Ovary (tissue), 9 donors: Measurements from ENCODE around the gene CMTM2. TPM values are rescaled to one million over a fixed set of nuclear protein-coding genes. Genes with fewer than 3 reads are reported as not detected.

Experiments used
- DNase-seq, 5 donors: peaks; one replicate each; pipeline ENCODE4 v3.0.0-alpha.2; 2019 to 2020
- H3K27ac ChIP-seq, 2 donors: fragments of 200-600 bp; one replicate each; pipeline versions ENCODE4 v1.5.1 to v1.8.0; 2019 to 2022
- H3K27me3 ChIP-seq: fragments of 200-600 bp; one replicate; pipeline ENCODE4 v1.8.0; 2022
- H3K36me3 ChIP-seq: fragments of 200-600 bp; sonication (generic); one replicate; pipeline ENCODE4 v1.5.1; 2019
- H3K4me1 ChIP-seq: one replicate; pipeline ENCODE4 v1.8.1; 2013; ENCODE audit warnings: mild to moderate bottlenecking, moderate library complexity; ENCODE audit not compliant: insufficient read depth
- H3K4me3 ChIP-seq: fragments of 200-600 bp; sonication (generic); one replicate; pipeline ENCODE4 v1.5.1; 2017
- H3K9me3 ChIP-seq, 2 donors: fragments of 200-600 bp in 1 of 2; sonication (generic) in 1 of 2; one replicate each; pipeline versions ENCODE4 v1.5.1 to v1.8.1; 2013 to 2019; ENCODE audit warnings: mild to moderate bottlenecking in 1 of 2, moderate library complexity in 1 of 2
- EP300 ChIP-seq: sonication (generic); formaldehyde crosslinking; IDR thresholded peaks from one replicate; pipeline ENCODE4 v1.6.1; 2017; ENCODE audit warnings: antibody characterized with exemption
- POLR2A ChIP-seq: fragments of 450-650 bp; IDR thresholded peaks from one replicate; pipeline ENCODE4 v1.6.1; 2017; ENCODE audit warnings: antibody characterized with exemption, mild to moderate bottlenecking, moderate library complexity
- WGBS, 3 donors: extraction: QIAGEN DNeasy Blood & Tissue Kit in 1 of 3; methylation state at CpG; one replicate each; pipeline versions ENCODE4 v1.1.5 to v1.1.7; 2013 to 2017; 5-methylcytosine and 5-hydroxymethylcytosine counted together
- intact Hi-C, 4 donors: fragments of 100-400 bp; cut with DNase I; formaldehyde crosslinking; loops; one replicate each; pipeline versions ENCODE4 v1.11.0 to v1.15.1; 2022 to 2023
- polyA plus RNA-seq, 2 donors: library from polyadenylated mRNA; stranded (reverse); fragments of 200-250 nt in 1 of 2; fragments of 350-450 nt in 1 of 2; fragmentation: Illumina TruSeq in 1 of 2; extraction: RNeasy Lipid Tissue Mini Kit (QIAGEN cat#74804) in 1 of 2; gene quantifications; one replicate each; pipeline ENCODE4 v1.2.3, GENCODE V29; 2013 to 2014
- total RNA-seq, 7 donors: library from RNA; depleted of rRNA in 2 of 7; stranded (reverse); fragments of >200 nt in 2 of 7; fragmentation: NEBNext Ultra II Directional in 3 of 7; extraction: Animal tissue kit (Norgen Biotek cat#: 25700) in 3 of 7; gene quantifications; one replicate each; pipeline versions ENCODE4 v1.1.0 to v1.2.4, GENCODE V29; 2016 to 2023
- TF ChIP-seq, protein P1 (sequence below), 3 donors: fragments of 450-650 bp in 2 of 3; fragments of 200-600 bp in 1 of 3; IDR thresholded peaks; one replicate each; pipeline versions ENCODE4 v1.5.1 to v1.8.0; 2016 to 2022; ENCODE audit warnings: antibody characterized with exemption in 3 of 3, mild to moderate bottlenecking in 1 of 3
- donor health status: DM: no; HTN: no; CAD: no; lungs with moderate emphysema.
- donor health status: DM: no; HTN: no; CAD: no.
- donor health status: Bipolar disorder and iron deficiency.
- donor health status: DM: yes; HTN: yes; CAD: no.
- donor health status: DM: no; HTN: no; CAD: no.
- donor health status: DM: yes; HTN: yes; CAD: no.

CMTM2 gene
- total and polyA plus RNA-seq, 9 donors: 0.21 to 1.8 (median 0.38) TPM; not detected in 6

DNA sequence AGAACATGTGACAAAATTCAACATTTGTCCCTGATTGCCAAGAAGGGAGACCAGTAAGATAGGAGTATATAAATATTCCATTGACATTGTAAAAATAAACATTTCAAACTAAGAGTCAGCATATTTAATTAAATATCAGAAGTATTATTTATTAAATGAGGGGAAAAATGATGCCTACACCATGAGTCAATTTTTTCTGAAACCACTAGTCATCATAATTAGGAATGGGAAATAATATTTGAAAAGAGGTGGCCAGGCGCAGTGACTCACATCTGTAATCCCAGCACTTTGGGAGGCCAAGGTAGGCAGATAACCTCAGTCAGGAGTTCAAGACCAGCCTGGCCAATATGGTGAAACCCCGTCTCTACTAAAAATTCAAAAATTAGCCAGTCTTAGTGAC is 10.9 kb upstream of the CMTM2 start:
- Histone ChIP-seq H3K4me3 (no peak overlapping the region), H3K27me3 (no peaks in the 10 kb centered on the region), H3K9me3 (no peaks in the 10 kb centered on the region), H3K36me3 (no peaks in the 10 kb centered on the region), H3K27ac (no peak overlapping the region), H3K4me1 (peaks cover 1% of the 10 kb centered on the region)
- TF ChIP-seq, protein P1, sequence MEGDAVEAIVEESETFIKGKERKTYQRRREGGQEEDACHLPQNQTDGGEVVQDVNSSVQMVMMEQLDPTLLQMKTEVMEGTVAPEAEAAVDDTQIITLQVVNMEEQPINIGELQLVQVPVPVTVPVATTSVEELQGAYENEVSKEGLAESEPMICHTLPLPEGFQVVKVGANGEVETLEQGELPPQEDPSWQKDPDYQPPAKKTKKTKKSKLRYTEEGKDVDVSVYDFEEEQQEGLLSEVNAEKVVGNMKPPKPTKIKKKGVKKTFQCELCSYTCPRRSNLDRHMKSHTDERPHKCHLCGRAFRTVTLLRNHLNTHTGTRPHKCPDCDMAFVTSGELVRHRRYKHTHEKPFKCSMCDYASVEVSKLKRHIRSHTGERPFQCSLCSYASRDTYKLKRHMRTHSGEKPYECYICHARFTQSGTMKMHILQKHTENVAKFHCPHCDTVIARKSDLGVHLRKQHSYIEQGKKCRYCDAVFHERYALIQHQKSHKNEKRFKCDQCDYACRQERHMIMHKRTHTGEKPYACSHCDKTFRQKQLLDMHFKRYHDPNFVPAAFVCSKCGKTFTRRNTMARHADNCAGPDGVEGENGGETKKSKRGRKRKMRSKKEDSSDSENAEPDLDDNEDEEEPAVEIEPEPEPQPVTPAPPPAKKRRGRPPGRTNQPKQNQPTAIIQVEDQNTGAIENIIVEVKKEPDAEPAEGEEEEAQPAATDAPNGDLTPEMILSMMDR (IDR thresholded peaks at IDR 0.05): no peak
- TF ChIP-seq EP300: no peak
- TF ChIP-seq POLR2A: no peak
- DNase-seq: no peak
- 72 to 87% (median 82%) methylated on average over 2 of the region's 2 CpGs for WGBS, 3 donors
- intact Hi-C loops: no loop called here

DNA sequence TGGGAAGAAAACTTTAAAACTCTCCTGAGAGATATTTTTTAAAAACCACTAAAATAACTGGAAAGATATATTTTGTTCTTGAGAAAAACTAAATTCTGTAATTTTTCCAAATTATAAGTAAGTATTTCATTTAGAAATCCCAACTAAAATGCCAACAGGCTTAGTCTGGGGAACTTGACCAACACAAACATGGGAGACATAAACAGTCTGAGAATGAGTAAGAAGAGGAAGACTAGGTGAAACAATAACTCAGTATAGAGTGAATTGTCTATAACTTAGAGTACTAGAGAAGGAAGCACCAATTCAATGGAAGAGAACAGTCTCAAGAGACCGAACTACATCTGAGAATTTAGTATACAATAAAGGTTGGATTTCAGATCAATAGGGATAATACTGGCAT is 10.1 kb upstream of the CMTM2 start:
- Histone ChIP-seq H3K27ac (no peak overlapping the region), H3K9me3 (no peaks in the 10 kb centered on the region), H3K27me3 (no peaks in the 10 kb centered on the region), H3K4me3 (no peak overlapping the region), H3K4me1 (peaks cover 1% of the 10 kb centered on the region), H3K36me3 (no peaks in the 10 kb centered on the region)
- intact Hi-C loops: no loop called here
- DNase-seq: no peak
- 94 to 97% (median 94%) methylated on average over 1 of the region's 1 CpG for WGBS, 3 donors
- TF ChIP-seq, protein P1 (IDR thresholded peaks at IDR 0.05): no peak
- TF ChIP-seq EP300 (no peak), POLR2A (no peak)

DNA sequence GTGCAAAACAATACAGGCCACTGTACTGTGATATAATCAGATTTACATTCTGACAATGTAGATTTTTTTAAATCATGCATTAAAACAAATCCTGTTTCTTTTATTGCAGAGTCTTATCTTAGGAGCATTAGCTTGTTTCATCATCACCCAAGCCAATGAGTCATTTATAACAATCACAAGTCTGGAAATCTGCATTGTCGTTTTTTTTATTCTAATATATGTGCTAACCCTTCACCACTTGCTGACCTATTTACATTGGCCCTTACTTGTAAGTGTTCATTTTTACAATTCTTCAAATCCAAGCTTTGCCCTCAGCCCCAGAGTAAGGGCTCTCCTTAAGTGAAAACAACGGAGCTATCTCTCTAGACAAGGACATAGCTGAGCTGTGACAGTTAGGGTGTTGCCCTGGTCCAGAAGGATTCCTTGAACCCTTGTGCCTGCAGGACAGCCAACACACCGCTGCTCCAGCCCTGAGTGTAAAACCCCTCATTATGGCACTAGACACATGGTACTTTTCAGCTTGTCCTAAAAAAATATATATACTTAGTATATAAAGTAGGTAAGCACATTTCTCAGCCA is 9.3 kb upstream of the CMTM2 start:
- Histone ChIP-seq H3K27me3 (no peaks in the 10 kb centered on the region), H3K9me3 (no peaks in the 10 kb centered on the region), H3K36me3 (no peaks in the 10 kb centered on the region), H3K4me1 (peaks cover 1% of the 10 kb centered on the region), H3K27ac (no peak overlapping the region), H3K4me3 (no peak overlapping the region)
- TF ChIP-seq, protein P1 (IDR thresholded peaks at IDR 0.05): no peak
- no peak for TF ChIP-seq POLR2A
- intact Hi-C loops: no loop called here
- WGBS, 3 donors: 24 to 38% (median 30%) methylated on average over 3 of the region's 3 CpGs
- DNase-seq: no peak

DNA sequence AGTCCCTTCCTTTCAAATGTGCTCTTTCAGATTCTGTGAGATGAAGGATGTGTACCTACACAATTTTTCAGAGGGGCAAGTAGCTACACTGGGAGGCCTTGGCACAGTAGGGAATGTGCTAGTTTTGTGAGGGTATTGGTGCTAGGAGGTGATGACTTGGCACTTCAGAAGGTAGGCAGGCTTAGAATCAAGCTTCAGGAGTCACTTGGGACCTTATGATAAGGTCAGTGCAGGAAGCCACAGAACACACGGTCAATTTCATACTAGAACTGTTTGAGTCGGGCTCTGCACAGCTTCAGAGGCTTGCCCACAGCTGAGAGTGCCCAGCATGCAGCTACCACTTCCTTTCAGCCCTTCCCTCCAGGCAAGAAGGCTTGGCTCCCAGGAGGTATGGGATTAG is 6.9 kb upstream of the CMTM2 start:
- H3K9me3 ChIP-seq: no peaks in the 10 kb centered on the region
- H3K4me3 ChIP-seq: no peak overlapping the region
- H3K27ac ChIP-seq: no peak overlapping the region
- peaks cover 1% of the 10 kb centered on the region for H3K4me1 ChIP-seq
- intact Hi-C loops: no loop called here
- TF ChIP-seq, protein P1 (IDR thresholded peaks at IDR 0.05): no peak
- H3K36me3 ChIP-seq: no peaks in the 10 kb centered on the region
- no peaks in the 10 kb centered on the region for H3K27me3 ChIP-seq
- 75 to 90% (median 87%) methylated on average over 2 of the region's 2 CpGs for WGBS, 3 donors
- no peak for DNase-seq
